ENCODE results near the gene PCYT2. TPM values are rescaled to one million over a fixed set of nuclear protein-coding genes. Genes with fewer than 3 reads are reported as not detected.

PCYT2 gene
- total and polyA plus RNA-seq, 9 of the 15 experiments (the other 6 are each of a cell fraction or from before 2014, with no cell fraction given) = 0.92 to 134 (median 82.5) TPM

DNA sequence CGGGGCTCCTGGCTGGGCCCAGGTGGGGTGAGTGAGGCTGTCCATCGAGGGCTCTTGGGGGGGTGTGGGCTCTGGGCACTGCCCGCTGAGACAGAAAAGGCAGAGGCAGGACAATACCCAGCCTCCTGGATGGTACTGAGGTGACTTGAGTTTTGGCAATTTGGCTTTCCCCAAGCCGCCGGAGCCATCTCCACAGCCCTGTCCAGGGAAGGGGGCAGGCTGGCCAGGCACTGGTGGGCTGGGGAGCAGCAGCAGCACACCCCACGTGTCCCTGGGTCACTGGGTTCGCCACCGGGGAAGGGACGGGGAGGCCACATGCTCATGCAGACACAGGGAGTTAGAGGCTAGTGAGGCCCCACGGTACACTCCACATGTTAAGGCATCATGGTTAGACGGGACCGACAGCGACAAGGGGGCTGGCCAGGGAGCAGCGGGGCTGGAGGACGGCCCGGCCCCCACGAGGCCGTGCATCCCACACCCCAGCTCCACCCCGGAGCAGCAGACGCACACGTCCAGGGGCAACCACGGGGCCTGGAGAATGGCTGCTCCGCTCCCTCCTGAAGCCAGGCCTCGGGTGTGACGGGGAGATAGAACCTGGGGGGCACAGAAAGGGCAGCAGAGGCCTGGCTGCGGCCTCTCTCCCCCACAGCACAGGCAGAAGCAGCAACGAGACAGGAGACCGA lies 43.1 kb downstream of the PCYT2 start (continued):
- peak; percentile 44; the same call in 1 of the 2 replicates for TF ChIP-seq NFIC (IDR thresholded peaks at IDR 0.05)
- peak; percentile 15; the same call in 1 of the 2 replicates for TF ChIP-seq CTBP1 (IDR thresholded peaks at IDR 0.05; ENCODE audit: borderline replicate concordance)
- TF ChIP-seq, protein P1, sequence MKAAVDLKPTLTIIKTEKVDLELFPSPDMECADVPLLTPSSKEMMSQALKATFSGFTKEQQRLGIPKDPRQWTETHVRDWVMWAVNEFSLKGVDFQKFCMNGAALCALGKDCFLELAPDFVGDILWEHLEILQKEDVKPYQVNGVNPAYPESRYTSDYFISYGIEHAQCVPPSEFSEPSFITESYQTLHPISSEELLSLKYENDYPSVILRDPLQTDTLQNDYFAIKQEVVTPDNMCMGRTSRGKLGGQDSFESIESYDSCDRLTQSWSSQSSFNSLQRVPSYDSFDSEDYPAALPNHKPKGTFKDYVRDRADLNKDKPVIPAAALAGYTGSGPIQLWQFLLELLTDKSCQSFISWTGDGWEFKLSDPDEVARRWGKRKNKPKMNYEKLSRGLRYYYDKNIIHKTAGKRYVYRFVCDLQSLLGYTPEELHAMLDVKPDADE (conservative IDR thresholded peaks at IDR 0.05; ENCODE audit: control insufficient read depth, low read depth, low read length) = peak; percentile 74; the same call in 1 of the 2 replicates
- no peak for TF ChIP-seq ZNF197 (CRISPR knock-in tag; IDR thresholded peaks at IDR 0.05; ENCODE audit: low read depth)
- TF ChIP-seq RBM34 (IDR thresholded peaks at IDR 0.05; ENCODE audit: borderline replicate concordance, insufficient read depth, low read length) = no peak
- TF ChIP-seq XRCC3 (IDR thresholded peaks at IDR 0.05) = no peak
- TF ChIP-seq, protein P2, sequence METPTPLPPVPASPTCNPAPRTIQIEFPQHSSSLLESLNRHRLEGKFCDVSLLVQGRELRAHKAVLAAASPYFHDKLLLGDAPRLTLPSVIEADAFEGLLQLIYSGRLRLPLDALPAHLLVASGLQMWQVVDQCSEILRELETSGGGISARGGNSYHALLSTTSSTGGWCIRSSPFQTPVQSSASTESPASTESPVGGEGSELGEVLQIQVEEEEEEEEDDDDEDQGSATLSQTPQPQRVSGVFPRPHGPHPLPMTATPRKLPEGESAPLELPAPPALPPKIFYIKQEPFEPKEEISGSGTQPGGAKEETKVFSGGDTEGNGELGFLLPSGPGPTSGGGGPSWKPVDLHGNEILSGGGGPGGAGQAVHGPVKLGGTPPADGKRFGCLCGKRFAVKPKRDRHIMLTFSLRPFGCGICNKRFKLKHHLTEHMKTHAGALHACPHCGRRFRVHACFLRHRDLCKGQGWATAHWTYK (CRISPR knock-in tag; IDR thresholded peaks at IDR 0.05) = peak; percentile 76; the same call in 1 of the 2 replicates
- no peak for TF ChIP-seq TCF7L2 (IDR thresholded peaks at IDR 0.05; ENCODE audit: low read depth, low read length)
- peak; percentile 22 for TF ChIP-seq TAF1 (IDR thresholded peaks at IDR 0.05; ENCODE audit: control insufficient read depth, extremely low read depth, insufficient read depth, low read length, severe bottlenecking)
- TF ChIP-seq PCBP1 (IDR thresholded peaks at IDR 0.05; ENCODE audit: low read depth, low read length, poor library complexity, severe bottlenecking) = peak; percentile 0
- no peak for TF ChIP-seq ZNF232 (CRISPR knock-in tag; IDR thresholded peaks at IDR 0.05)
- TF ChIP-seq NFXL1 (CRISPR knock-in tag; IDR thresholded peaks at IDR 0.05) = no peak
- TF ChIP-seq NCOR1 (IDR thresholded peaks at IDR 0.05) = peak; percentile 53; the same call in 1 of the 2 replicates
- no peak for TF ChIP-seq BRCA1 (IDR thresholded peaks at IDR 0.05)
- 0 out of 2 replicates have a peak, but pooled peaks have one; percentile 38 for TF ChIP-seq BRCA1 (CRISPR knock-in tag; IDR thresholded peaks at IDR 0.05)
